Eye (tissue), 1 donor: ENCODE results near the gene PGAP1.
"Not testable (repeated sequence)": the region's sequence is repeated elsewhere in the genome, so short reads cannot be mapped to it uniquely, and the experiment has no call there.

Experiments used
- DNase-seq: peaks from one replicate; pipeline ENCODE4 v3.0.0-alpha.2; 2015

Gene PGAP1

GRCh38 chr2:196941398-196942078, 15.0 kb upstream of the PGAP1 start:
- DNase-seq, result no peak

DNA sequence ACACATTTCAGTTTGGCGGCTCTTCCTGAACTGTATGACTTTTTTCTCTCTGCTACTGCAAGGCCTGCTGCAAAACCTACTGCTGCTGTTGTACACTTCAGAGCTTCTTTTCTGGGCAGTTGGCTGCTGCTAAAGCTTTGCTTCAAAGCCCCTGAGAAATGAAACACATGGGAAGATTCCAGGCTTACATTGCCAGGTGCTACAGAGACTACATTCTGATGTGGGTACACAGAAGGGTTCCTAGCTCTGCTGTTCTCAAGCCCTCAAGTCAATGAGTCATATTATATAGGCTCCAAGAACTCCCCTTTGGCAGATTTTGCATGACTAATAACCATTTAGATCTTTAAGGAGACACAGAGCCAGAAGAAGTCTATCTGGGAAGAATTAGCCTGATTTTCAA, 12.9 kb upstream of the PGAP1 start:
- no peak for DNase-seq

DNA sequence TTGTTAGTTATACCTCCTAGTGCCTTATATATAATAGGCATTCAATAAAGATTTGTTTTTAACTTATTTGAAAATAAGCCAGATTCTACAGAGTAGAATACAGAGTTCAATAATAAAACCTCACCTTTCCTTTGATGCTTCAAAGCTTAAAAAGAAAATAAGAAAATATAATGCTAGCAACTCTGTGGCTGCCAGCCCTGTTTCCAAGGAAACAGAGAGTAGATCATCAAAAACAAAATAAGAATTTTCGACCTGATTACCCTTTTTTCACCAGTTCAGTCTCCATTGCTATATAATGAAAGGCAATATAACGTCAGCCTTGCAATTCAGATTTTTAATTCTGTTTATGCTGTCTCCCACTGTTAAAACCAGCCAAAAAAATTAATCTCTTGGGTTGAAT, 8.9 kb upstream of the PGAP1 start:
- no peak for DNase-seq

DNA sequence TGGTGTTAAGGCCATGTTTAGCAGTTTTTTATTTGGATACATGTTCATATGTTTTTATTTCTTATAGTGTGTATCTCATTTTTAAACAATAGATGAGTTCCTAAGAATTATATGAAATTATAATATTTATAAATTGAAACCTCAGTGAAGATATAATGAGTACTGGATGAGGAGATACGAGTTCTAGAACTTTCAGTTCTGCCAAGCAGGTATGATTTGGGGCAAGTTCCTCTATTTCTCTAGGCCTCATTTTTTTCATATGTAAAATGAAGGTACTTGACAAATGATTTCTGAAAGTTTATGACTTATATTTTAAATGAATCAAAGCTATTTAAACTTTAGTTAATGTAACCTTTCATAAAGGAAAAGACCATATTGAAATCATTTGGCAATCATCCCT, 8.2 kb upstream of the PGAP1 start:
- no peak for DNase-seq

DNA sequence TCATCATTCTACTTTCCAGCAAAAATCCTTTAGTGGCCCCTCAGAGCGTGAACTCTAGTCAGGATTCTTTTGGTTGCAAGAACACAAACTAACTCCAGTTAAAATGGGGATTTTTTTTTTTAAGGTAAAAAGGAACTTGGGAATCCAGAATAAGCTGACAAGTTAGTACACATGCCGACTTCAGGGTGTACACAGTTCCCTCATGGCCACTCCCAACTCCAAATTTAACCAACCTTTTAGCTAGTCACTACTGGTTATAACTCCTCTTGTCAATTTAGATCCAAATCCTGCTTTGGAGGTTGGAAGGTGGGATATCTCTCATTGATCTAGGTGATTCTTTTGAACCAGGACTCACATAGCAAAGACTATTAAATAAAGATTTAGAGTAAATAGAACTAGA, 5.0 kb upstream of the PGAP1 start:
- DNase-seq, result no peak

- peak; percentile 76 for DNase-seq
Observed at GRCh38 chr2:196927376-196928225, 1.1 kb upstream of the PGAP1 start.

GRCh38 chr2:196925768-196926561, 542 bp downstream of the PGAP1 start:
- DNase-seq, result peak; percentile 84

GRCh38 chr2:196925051-196925767, 1.3 kb downstream of the PGAP1 start:
- peak; percentile 52 for DNase-seq

GRCh38 chr2:196924051-196924450, 2.5 kb downstream of the PGAP1 start:
- DNase-seq, result no peak

DNA sequence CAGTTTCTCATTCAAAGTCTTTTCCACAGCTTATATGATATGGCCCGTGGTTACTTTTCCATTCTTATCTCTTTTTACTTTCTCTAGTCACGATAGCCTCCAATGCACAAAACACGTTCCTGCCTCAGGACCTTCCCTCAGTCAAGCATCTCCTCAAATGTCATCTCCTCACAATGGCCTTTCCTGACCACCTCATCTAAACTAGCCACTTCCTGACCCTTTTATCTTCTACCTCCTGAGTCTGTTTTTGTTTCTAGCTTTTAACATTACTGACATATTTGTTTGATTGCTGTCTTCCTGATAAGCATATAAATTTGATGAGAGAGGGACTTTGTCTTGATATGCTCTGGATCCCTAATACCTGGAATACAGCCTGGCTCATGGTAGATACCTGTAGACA, 7.6 kb downstream of the PGAP1 start:
- no peak for DNase-seq

DNA sequence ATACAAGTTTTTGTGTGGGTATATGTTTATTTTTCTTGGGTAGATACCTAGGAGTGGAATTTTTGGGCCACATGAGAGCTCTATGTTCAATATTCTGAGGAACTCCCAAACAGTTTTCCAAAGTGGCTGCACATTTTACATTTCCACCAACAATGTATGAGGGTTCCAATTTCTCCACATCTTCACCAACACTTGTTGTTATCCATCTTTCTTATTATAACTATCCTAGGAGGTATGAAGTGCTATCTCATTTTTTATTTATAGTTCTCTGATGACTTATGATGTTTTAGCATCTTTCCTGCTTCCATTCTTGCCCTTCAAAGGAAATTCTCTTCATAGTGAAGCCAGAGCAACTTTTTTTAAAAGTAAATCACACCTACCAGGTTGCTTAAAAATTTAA, 8.7 kb downstream of the PGAP1 start:
- no peak for DNase-seq

GRCh38 chr2:196915507-196916189, 10.9 kb downstream of the PGAP1 start:
- no peak for DNase-seq

GRCh38 chr2:196914867-196915460, 11.5 kb downstream of the PGAP1 start:
- no peak for DNase-seq

- DNase-seq, result no peak
Observed at GRCh38 chr2:196913691-196914090, 12.8 kb downstream of the PGAP1 start.

- not testable (repeated sequence) for DNase-seq
Observed at GRCh38 chr2:196905365-196905764, 21.1 kb downstream of the PGAP1 start.

GRCh38 chr2:196902828-196903227, 23.7 kb downstream of the PGAP1 start:
- DNase-seq, result no peak

- no peak for DNase-seq
Observed at GRCh38 chr2:196900843-196901242, 25.7 kb downstream of the PGAP1 start.

DNA sequence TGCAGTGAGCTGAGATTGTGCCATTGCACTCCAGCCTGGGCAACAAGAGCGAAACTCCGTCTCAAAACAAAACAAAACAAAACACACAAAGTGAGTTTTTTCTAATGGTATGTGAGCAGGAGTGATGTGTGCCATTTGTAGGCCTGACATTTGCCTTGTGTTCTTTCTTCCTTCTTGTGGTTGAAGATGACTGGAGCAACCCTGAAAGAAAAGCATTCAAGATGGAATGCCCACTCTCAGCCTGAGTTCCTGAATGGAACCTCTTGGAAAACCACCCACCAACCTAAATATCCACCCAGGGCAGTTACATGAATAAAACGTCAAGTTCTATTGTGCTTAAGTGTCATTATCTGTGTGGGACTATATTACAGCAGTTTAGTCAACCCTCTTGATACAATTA, 26.5 kb downstream of the PGAP1 start:
- no peak for DNase-seq

DNA sequence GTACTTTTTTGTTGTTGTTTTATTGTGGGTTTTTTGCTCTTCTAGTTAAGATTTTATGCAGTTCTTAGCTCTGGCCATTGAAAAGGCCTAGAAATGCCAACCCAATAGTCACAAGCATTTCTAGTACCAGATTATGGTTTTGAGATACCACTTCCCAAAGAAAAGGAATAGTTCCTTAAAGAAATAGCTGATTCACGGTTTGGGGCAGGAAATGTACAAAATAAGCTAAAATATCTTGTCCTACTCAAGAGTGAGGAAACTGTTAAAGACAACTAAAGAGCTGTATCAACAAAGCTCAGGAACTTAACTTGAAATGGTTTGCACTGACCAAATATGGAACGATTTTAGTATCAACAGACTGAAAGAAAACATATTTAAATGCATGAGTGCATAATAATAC, 35.4 kb downstream of the PGAP1 start:
- no peak for DNase-seq

DNA sequence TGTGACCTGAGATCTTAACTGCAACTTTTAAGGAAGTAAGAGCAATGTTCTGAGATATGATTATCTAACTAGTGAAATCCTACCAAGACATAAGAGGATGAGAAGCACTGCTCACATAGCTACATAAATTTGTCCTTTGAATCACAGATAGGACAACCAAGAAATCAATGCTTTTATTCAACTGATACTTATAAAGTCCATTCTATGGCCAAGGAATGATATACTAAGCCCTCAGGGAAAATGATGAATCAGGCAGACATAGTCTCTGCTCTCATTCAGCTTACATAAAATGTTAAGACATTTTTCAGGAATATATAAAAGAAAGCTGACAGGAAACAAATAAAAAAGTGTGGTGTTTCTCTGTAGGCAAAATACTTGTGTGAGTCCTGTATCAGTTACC, 39.1 kb downstream of the PGAP1 start:
- DNase-seq, result no peak

DNA sequence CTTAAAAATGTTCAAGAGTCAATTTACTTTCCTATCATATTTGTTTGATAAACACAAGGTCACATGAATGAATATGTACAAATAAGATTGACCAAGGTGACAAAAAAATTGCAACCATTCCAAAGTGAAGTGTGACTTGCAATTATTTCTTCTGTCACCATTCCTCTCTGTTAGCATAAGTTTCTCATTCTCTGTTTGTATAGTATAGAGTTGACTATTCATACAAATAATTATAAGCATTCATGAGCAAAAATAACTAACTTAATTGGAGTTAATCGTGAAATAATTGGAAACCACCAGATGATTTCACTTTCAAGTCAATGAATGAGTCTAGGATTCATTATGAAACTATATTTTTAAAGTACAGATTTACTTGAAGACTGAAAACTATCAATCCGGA, 42.1 kb downstream of the PGAP1 start:
- no peak for DNase-seq

DNA sequence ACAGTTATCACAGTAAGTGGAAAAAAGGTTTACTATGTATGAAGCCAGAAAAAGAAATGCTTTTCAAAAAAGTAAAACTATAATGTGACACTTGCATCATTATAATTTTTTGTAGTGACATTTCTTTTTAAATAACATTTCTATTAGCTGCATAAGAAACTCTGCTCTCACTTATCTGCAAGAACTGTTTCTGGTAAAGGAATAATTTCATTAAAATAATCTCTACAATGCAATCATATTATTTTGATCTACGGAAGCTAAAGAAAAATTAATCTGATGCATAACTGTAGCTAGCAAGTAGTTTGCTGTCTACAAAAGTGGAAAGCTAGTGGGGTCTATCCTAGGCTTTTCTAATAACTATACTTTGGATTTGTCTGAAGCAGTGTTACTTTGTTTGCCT, 50.1 kb downstream of the PGAP1 start:
- no peak for DNase-seq
